IPS-NIHi7 (cell line): ENCODE measurements around the gene SART1.
"Not testable (repeated sequence)": the region's sequence is repeated elsewhere in the genome, so short reads cannot be mapped to it uniquely, and the experiment has no call there.

ENCODE experiments used
- DNase-seq: peaks from one replicate; pipeline ENCODE4 v3.0.0; 2012; ENCODE audit warnings: mixed read lengths; ENCODE audit errors: extremely low spot score

The SART1 gene

DNA sequence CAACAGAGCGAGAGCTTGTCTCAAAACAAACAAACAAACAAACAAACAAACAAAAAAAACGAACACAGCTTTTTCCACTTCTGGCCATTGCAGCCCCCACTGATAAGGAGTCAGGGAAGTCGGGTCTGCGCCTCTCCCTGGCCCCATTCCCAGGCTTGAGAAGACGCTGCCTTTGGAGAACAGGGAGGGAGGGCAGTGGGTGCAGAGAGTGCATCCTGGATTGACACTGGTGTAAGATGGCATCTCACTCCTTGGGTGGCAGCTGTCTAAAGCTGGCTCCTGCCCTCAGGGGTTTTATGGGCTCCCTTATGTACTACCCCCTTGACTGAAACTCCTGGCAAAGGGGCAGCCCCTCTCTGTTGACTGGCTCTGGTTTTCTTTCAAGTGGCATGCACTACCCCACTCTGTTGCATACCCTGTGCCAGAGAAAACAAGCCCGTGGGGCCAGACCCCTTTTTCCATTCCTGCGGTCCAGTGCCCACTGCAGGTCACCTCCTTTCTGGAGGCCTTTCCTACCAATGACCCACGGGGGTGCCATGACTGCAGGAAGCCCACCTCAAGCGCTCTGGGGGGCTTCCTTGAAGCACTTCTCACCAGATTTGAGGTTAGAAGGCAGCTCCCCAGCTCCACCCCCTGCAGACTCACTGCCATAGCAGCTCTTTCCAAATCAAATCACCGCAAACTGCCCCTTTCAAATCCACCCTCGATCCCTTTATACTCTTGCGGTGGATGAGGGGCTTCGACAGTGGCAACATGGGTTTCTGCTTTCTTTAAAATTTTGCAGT, 29.6 kb upstream of the SART1 start:
- DNase-seq, result no peak

GRCh38 chr11:65932558-65932919, 29.0 kb upstream of the SART1 start:
- no peak for DNase-seq

DNA sequence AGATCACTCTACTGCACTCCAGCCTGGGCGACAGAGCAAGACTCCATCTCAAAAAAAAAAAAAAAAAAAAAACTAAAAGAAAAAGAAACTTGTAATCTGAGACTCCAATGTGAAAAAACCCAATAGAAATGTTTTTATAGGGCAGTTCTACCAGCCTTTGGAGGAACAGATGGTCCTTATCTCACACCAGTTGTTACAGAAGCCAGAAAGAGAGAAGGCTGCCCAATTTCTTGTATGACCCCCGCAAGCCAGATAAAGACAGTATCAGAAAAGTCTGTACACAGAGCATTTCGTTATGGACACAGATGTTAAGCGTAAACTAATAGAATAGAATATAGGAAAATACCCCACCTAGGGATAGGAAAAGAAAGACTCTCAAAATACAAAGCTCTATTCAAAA, 27.5 kb upstream of the SART1 start:
- DNase-seq, result no peak

DNA sequence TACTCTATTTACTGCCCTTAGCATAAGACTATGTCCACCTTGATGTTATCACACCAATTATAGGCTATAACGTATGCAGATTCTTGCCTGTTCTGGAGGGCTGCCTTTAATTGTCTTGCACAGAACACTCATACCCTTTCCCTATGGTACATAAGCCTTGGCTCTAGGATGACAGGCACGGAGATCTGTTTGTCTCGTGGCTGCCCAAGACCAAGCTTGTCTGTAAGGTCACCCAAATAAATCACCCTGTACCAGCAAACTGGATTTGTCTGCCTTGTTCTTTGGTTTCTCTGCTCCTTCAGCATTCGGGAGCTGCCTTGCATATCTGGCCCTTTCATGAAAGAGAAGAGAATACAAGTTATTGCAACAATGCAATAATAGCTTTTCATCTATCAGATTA, 23.8 kb upstream of the SART1 start:
- no peak for DNase-seq

DNA sequence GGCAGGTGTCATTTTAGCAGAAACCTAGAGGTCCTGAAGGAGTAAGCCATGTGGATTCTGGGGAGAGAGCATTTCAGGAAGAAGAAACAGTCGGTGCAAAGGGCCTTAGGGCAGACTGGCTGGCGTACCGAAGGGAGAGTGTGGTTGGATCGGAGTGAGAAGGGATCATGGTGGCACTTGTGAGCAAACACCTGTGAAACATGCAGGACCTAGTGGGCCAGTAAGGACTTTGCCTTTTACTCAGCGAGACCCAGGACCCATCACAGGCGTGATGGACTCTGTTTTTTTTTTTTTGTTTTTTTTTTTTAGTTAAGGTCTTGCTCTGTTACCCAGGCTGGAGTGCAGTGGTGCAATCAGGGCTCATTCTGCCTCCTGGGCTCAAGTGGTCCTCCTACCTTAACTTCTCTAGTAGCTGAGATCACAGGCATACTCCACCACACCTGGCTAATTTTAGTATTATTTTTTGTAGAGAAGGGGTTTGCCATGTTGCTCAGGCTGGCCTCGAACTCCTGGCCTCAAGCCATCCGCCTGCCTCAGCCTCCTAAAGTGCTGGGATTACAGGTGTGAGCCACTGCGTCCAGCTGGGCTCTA, 19.7 kb upstream of the SART1 start:
- no peak for DNase-seq

DNA sequence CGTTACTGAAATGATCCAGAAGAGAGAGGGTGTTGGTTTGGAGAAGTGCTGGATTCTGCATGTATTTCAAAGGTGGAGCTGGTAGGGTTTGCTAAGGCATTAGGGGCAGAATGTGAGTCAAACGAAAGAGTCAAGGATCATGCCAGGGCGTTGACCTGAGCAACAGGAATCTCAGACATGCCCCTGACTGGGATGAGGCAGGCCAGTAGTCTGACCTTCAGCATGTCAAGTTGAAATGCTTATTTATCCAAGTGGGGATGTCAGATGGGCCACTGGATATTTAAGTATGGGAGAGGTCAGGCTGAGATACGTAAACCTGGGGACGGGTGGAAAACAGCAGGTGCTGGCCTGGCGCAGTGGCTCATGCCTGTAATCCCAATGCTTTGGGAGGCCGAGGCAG, 19.0 kb upstream of the SART1 start:
- no peak for DNase-seq

- no peak for DNase-seq
Observed at GRCh38 chr11:65944191-65944590, 17.3 kb upstream of the SART1 start.

DNA sequence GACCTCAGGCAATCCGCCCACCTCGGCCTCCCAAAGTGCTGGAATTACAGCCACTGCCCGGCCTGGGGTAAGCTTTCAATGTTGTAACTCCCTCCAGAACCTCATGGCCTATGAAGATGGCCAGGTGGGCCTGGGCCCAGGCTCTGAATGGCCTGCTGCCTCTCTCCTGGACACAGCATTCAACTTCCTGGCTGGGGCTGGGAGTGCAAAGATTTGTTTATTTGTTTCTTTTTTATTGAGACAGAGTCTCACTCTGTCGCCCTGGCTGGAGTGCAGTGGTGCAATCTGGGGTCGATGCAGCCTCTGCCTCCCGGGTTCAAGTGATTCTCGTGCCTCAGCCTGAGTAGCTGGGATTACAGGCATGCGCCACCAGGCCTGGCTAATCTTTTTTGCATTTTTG, 16.8 kb upstream of the SART1 start:
- no peak for DNase-seq

- DNase-seq, result peak; percentile 79
Observed at GRCh38 chr11:65945430-65945911, 16.1 kb upstream of the SART1 start, which contains the start of gene TSGA10IP. Gene TSGA10IP (plus strand): TSS chr11:65945480. CDS start chr11:65945676, 196 bp downstream.

- no peak for DNase-seq
Observed at GRCh38 chr11:65945941-65946558, 15.5 kb upstream of the SART1 start.

GRCh38 chr11:65946655-65947054, 14.9 kb upstream of the SART1 start:
- DNase-seq, result no peak

DNA sequence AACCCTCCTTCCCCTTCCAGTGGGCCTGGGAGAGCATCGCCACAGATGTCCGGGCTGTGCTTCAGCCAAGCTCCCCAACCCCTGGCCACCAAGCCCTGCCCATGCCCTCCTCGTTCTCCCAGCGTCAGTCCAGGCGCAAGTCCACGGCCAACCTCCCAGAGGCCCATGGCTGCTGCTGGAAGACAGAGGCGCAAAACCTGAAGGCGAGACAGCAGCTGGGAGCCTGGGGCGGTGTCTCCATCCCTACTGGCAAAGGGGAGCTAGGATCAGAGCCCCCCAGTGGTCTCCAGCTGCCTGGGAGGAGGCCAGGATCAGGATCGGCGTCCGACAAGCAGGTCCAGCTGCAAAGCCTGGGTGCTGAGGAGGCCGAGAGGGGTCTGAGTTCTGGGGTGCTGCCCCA, 14.4 kb upstream of the SART1 start:
- DNase-seq, result no peak

DNA sequence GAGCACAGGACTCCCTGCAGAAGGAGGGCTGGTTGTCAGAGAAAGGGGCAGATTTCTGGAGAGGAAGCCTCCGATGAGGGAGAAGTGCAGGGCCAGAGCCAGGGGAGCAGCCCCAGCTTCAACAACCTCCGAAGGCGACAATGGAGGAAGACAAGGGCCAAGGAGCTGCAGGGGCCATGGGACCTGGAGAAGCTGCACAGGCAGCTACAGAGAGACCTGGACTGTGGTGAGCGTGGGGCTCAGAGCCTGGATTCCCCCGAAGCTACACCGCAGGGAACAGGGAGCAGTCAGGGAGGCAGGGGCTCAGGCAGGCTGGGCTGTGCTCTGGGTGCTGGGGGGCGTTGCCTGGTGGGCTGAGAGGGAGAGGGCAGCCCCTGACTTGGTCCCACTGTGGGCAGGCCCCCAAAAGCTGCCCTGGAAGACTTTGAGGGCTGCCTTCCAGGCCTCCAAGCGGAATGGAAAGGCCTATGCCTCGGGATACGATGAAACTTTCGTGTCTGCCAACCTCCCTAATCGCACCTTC, 13.9 kb upstream of the SART1 start:
- DNase-seq, result no peak

DNA sequence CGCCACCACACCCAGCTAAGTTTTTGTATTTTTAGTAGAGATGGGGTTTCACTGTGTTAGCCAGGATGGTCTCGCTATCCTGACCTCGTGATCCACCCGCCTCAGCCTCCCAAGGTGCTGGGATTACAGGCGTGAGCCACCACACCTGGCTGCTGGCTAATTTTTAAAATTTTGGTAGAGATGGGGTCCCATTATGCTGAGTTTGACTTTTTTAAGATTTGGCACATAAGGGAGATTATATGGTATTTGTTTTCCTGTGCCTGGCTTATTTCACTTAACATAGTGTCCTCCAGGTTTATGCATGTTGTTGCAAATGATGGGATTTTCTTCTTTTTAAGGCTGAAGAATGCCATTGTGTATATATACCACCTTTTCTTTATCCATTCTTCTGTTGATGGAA, 10.8 kb upstream of the SART1 start:
- not testable (repeated sequence) for DNase-seq

- not testable (repeated sequence) for DNase-seq
Observed at GRCh38 chr11:65951641-65952040, 9.9 kb upstream of the SART1 start.

GRCh38 chr11:65952052-65952521, 9.4 kb upstream of the SART1 start:
- DNase-seq, result no peak

GRCh38 chr11:65953471-65953870, 8.1 kb upstream of the SART1 start:
- no peak for DNase-seq

DNA sequence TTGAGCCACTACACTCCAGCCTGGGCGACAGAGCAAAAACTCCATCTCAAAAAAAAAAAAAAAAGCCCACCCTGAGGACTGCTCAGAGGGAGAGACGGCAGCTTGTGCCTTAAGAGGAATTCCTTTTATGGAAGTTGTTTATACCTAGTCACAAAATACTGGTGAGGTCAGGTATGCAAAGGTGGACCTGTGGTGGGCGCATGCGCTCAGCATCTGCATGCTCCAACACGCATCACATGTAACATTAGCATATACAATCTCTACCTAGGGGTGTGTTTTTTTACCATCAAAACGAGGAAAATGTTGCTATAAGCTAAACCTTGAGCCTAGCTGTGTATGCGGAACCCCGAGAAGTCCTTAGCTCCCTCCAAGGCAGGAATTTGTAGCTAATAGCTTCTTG, 6.8 kb upstream of the SART1 start:
- no peak for DNase-seq

- no peak for DNase-seq
Observed at GRCh38 chr11:65958291-65958690, 3.2 kb upstream of the SART1 start.

- no peak for DNase-seq
Observed at GRCh38 chr11:65958774-65959420, 2.6 kb upstream of the SART1 start.

- DNase-seq, result no peak
Observed at GRCh38 chr11:65960824-65961266, 689 bp upstream of the SART1 start.

- DNase-seq, result no peak
Observed at GRCh38 chr11:65962141-65962564, 619 bp downstream of the SART1 start.
